ENCODE data around the gene TEC.

GRCh38 chr4:48110452-48110978, 159.1 kb downstream of the TEC start:
- TF ChIP-seq EZH2 (optimal IDR thresholded peaks at IDR 0.05; ENCODE audit: low read depth, low read length) = no peak
- TF ChIP-seq, protein P1, sequence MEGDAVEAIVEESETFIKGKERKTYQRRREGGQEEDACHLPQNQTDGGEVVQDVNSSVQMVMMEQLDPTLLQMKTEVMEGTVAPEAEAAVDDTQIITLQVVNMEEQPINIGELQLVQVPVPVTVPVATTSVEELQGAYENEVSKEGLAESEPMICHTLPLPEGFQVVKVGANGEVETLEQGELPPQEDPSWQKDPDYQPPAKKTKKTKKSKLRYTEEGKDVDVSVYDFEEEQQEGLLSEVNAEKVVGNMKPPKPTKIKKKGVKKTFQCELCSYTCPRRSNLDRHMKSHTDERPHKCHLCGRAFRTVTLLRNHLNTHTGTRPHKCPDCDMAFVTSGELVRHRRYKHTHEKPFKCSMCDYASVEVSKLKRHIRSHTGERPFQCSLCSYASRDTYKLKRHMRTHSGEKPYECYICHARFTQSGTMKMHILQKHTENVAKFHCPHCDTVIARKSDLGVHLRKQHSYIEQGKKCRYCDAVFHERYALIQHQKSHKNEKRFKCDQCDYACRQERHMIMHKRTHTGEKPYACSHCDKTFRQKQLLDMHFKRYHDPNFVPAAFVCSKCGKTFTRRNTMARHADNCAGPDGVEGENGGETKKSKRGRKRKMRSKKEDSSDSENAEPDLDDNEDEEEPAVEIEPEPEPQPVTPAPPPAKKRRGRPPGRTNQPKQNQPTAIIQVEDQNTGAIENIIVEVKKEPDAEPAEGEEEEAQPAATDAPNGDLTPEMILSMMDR (IDR thresholded peaks at IDR 0.05; ENCODE audit: low read length) = no peak
- TF ChIP-seq EZH2phosphoT487 (IDR thresholded peaks at IDR 0.05; ENCODE audit: low read length) = no peak

All from MM.1S (cell line).